Osteocyte (in vitro differentiated cells): ENCODE measurements around the gene LRBA. TPM values are rescaled to one million over a fixed set of nuclear protein-coding genes. Genes with fewer than 3 reads are reported as not detected.
A peak's percentile ranks its signal among the peaks of the same experiment; 100 is the strongest.

Experiments used
- DNase-seq: peaks from one replicate; pipeline ENCODE4 v3.0.0; 2021; ENCODE audit warnings: mixed read lengths; ENCODE audit not compliant: unreplicated experiment; ENCODE audit errors: extremely low spot score
- H3K27ac Mint-ChIP-seq: one replicate; pipeline ENCODE4 v1.8.0; 2021; ENCODE audit warnings: mild to moderate bottlenecking, mixed read lengths; ENCODE audit not compliant: unreplicated experiment
- H3K27me3 Mint-ChIP-seq: one replicate; pipeline ENCODE4 v1.8.0; 2021; ENCODE audit warnings: mixed read lengths; ENCODE audit not compliant: unreplicated experiment
- H3K36me3 Mint-ChIP-seq: one replicate; pipeline ENCODE4 v1.8.0; 2021; ENCODE audit warnings: mixed read lengths; ENCODE audit not compliant: unreplicated experiment
- H3K4me1 Mint-ChIP-seq: one replicate; pipeline ENCODE4 v1.8.0; 2021; ENCODE audit warnings: mixed read lengths; ENCODE audit not compliant: unreplicated experiment
- H3K4me3 Mint-ChIP-seq: one replicate; pipeline ENCODE4 v1.8.0; 2021; ENCODE audit warnings: mild to moderate bottlenecking, moderate library complexity, mixed read lengths; ENCODE audit not compliant: unreplicated experiment
- H3K9me3 Mint-ChIP-seq: one replicate; pipeline ENCODE4 v1.8.0; 2021; ENCODE audit warnings: mixed read lengths; ENCODE audit not compliant: unreplicated experiment
- CTCF ChIP-seq: fragments of 200-600 bp; sonication (generic); IDR thresholded peaks from 2 replicates; pipeline ENCODE4 v1.5.0; 2021; ENCODE audit warnings: antibody characterized with exemption, mild to moderate bottlenecking, moderate library complexity
- total RNA-seq: library from RNA; stranded (reverse); gene quantifications from 2 replicates; pipeline ENCODE4 v1.2.1, GENCODE V29; 2021

Gene LRBA
- total RNA-seq, 1 donor from 2014 or later = 40.8 TPM

GRCh38 chr4:150585611-150586010, 429.5 kb downstream of the LRBA start:
- no peak for TF ChIP-seq CTCF
- DNase-seq = no peak
- no peaks in the 10 kb centered on the region for H3K9me3 Mint-ChIP-seq
- H3K27ac Mint-ChIP-seq = peak overlapping the region; percentile 98
- peaks cover 22% of the 10 kb centered on the region for H3K36me3 Mint-ChIP-seq
- H3K27me3 Mint-ChIP-seq = no peaks in the 10 kb centered on the region
- H3K4me3 Mint-ChIP-seq = peak overlapping the region; percentile 99
- peaks cover 47% of the 10 kb centered on the region for H3K4me1 Mint-ChIP-seq

- H3K9me3 Mint-ChIP-seq = no peaks in the 10 kb centered on the region
- DNase-seq = no peak
- peaks cover 41% of the 10 kb centered on the region for H3K4me1 Mint-ChIP-seq
- H3K27me3 Mint-ChIP-seq = no peaks in the 10 kb centered on the region
- peak overlapping the region; percentile 99 for H3K4me3 Mint-ChIP-seq
- H3K27ac Mint-ChIP-seq = peak overlapping the region; percentile 98
- peaks cover 22% of the 10 kb centered on the region for H3K36me3 Mint-ChIP-seq
- TF ChIP-seq CTCF = no peak
Observed at GRCh38 chr4:150584111-150584915, 430.8 kb downstream of the LRBA start.

- Mint-ChIP-seq H3K27ac (peak overlapping the region; percentile 98), H3K36me3 (peaks cover 22% of the 10 kb centered on the region), H3K9me3 (no peaks in the 10 kb centered on the region), H3K27me3 (no peaks in the 10 kb centered on the region), H3K4me1 (peaks cover 37% of the 10 kb centered on the region), H3K4me3 (peak overlapping the region; percentile 99)
- no peak for TF ChIP-seq CTCF
- DNase-seq = no peak
Observed at GRCh38 chr4:150583287-150584110, 431.6 kb downstream of the LRBA start.

GRCh38 chr4:150582873-150583286, 432.2 kb downstream of the LRBA start:
- no peaks in the 10 kb centered on the region for H3K9me3 Mint-ChIP-seq
- no peak for DNase-seq
- TF ChIP-seq CTCF = no peak
- peaks cover 22% of the 10 kb centered on the region for H3K36me3 Mint-ChIP-seq
- no peaks in the 10 kb centered on the region for H3K27me3 Mint-ChIP-seq
- peak overlapping the region; percentile 98 for H3K27ac Mint-ChIP-seq
- peak overlapping the region; percentile 99 for H3K4me3 Mint-ChIP-seq
- H3K4me1 Mint-ChIP-seq = peaks cover 33% of the 10 kb centered on the region
